SH-SY5Y (cell line): ENCODE data around the gene RABGAP1L.

Experiments used
- GATA2 ChIP-seq: IDR thresholded peaks from 2 replicates; pipeline ENCODE4 v1.6.1; 2011; ENCODE audit warnings: mild to moderate bottlenecking, low read depth, low read length
- GATA3 ChIP-seq: IDR thresholded peaks from 2 replicates; pipeline ENCODE4 v1.6.1; 2011; ENCODE audit warnings: low read depth, mild to moderate bottlenecking, low read length, moderate library complexity

RABGAP1L gene

DNA sequence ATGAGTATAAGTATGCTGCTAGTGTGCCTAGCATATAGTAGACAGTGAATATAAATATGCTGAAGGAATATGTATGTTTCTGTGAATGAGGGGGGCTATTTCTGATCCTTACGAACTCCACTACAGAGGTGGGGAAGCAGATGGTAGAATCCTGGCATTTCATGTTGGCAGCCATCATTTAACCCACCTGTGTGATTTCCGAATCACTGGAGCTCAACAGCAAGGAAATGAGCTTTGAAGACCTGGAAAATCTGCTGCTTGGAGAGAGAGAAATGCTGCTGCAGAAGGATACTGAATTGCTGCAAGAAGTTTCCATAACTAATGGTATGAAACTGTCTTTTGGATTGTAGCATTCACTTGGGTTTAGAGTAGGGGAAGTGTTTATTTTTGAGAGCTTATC, 83.5 kb downstream of the RABGAP1L start:
- no peak for TF ChIP-seq GATA3
- no peak for TF ChIP-seq GATA2

GRCh38 chr1:174243451-174244000, 84.2 kb downstream of the RABGAP1L start:
- no peak for TF ChIP-seq GATA3
- no peak for TF ChIP-seq GATA2

DNA sequence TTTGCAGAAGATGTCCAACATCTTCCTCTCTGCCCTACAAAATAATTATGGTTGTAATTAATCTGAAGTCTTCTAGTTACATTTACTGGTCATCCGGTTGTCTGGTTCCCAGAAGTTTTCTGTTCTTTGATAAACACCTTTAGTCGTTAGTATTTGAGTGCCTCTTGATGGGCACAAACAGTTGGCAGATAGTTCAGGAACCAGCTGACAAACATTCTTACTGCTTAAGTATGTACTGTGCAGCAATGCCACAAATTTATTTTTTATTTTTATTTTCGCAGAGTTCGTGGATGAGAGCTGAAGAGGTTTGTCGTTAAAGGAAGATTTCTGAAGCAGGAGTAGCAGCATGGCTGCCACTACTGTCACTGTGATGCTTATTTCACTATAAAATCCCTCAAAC, 84.7 kb downstream of the RABGAP1L start:
- TF ChIP-seq GATA3 (no peak), GATA2 (no peak)

DNA sequence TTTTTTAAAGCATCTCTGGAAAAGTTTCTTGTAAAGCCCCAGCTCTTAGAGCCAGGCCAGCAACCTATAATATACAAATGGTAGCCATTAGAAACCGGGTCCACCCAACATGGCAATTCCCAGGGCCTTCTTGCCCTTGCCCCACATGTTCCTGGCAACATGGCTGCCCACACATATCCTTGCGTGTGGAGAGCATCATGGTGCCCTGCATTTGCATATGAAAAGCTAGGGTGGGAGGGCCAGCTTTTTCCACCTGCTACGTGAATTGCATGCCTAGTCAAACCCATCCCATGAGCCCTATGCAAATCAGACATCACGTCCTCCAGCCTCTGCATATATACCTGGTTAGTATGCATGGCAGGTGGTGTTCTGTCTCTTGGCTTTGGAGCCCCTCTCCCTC, 88.2 kb downstream of the RABGAP1L start:
- TF ChIP-seq GATA3 (no peak), GATA2 (no peak)

GRCh38 chr1:174248041-174248440, 88.7 kb downstream of the RABGAP1L start:
- TF ChIP-seq GATA3 (no peak), GATA2 (no peak)

- TF ChIP-seq GATA3 (no peak), GATA2 (no peak)
Measured at GRCh38 chr1:174258148-174258550, 98.8 kb downstream of the RABGAP1L start.

DNA sequence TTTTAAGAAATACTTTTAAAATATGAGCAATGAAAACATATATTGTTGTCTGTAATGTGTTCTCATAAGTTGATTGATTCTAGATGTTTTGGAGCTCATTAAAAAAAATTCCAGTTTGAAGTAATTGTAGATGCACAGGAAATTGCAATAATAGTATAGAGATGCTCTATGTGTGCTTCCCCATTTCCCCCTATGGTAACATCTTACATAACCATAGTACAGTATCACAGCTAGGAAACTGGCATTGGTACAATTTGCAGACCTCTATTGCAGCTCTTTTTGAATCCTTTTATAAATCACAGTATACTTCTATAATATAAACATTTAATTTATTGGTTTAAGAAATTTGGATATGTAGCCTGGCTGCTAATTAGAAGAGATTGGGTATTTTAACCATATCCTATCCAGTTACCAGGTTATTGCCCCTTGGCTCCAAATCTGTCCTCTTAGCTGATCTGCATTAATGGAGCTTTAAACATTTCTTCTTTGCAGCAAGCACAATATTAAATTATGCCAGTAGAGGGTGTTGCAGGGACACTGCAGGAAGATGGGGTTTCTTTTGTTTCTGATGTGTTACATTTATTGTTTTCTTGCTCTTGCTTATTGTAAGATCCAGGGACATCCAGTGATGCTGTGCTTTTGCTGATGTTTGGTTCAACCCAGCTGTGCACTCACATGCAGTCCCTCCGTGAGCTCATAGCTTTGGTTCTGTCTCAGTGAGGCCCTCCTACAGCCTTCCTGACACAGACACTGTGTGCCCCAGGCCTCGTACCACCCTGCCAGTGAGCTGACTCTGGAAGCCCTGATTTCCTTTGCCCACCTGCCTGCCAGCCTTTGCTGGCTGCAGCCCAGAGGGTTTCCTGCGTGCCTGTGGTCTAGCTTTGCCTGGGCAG, 103.3 kb downstream of the RABGAP1L start:
- TF ChIP-seq GATA2 (no peak), GATA3 (no peak)

- TF ChIP-seq GATA3 (no peak), GATA2 (no peak)
Measured at GRCh38 chr1:174265282-174265681, 106.0 kb downstream of the RABGAP1L start.

- TF ChIP-seq GATA3, result no peak
- no peak for TF ChIP-seq GATA2
Measured at GRCh38 chr1:174266476-174266875, 107.2 kb downstream of the RABGAP1L start.

GRCh38 chr1:174266991-174267612, 107.8 kb downstream of the RABGAP1L start:
- no peak for TF ChIP-seq GATA2
- no peak for TF ChIP-seq GATA3

- TF ChIP-seq GATA3 (no peak), GATA2 (no peak)
Measured at GRCh38 chr1:174269989-174270651, 110.8 kb downstream of the RABGAP1L start.

- TF ChIP-seq GATA2 (no peak), GATA3 (no peak)
Measured at GRCh38 chr1:174273190-174273589, 113.9 kb downstream of the RABGAP1L start.

- no peak for TF ChIP-seq GATA3
- TF ChIP-seq GATA2, result no peak
Measured at GRCh38 chr1:174273776-174274175, 114.5 kb downstream of the RABGAP1L start.

DNA sequence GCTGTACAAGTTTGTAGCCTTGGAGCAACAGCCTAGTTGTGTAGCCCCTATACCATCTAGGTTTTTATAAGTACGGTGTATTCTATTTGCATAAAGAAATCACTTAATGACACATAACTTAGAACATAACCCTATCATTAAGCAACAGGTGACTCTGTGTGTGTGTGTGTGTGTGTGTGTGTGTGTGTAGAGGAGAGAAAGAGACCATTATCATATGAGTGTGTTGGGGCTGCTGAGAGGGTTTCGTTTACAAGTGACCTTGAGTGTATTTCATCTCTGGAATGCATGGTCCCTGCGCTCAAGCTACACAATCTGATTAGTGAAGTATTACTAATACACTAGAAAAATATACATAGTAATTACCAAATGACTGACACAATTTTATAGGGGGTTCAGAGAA, 115.1 kb downstream of the RABGAP1L start:
- no peak for TF ChIP-seq GATA2
- no peak for TF ChIP-seq GATA3
